H1 (cell line): ENCODE measurements around the gene ZFAND3. TPM values are rescaled to one million over a fixed set of nuclear protein-coding genes. Genes with fewer than 3 reads are reported as not detected.

Experiments
- EP300 ChIP-seq, 2 experiments: IDR thresholded peaks; 1 replicate in 1 of 2; 2 replicates in 1 of 2; pipeline ENCODE4 v1.6.1; 2011 to 2012; ENCODE audit warnings: low read depth in 2 of 2, low read length in 2 of 2, mild to moderate bottlenecking in 2 of 2, borderline replicate concordance in 1 of 2, inconsistent platforms in 1 of 2, moderate library complexity in 1 of 2
- polyA plus RNA-seq, 7 experiments: library from polyadenylated mRNA; depleted of rRNA in 3 of 7; stranded (reverse) in 5 of 7; unstranded in 2 of 7; fragments of >200 nt in 5 of 7; fragments of 200-250 nt in 2 of 7; gene quantifications; 1 replicate in 5 of 7; 2 replicates in 1 of 7; 4 replicates in 1 of 7; pipeline versions ENCODE4 v1.2.1 to v1.2.3, GENCODE V29; 2011 to 2013; ENCODE audit warnings: missing spikeins in 2 of 7, mixed read lengths in 2 of 7
- total RNA-seq: library from RNA; stranded (reverse); fragmentation: NEBNext Ultra II Directional; extraction: Animal tissue kit (Norgen Biotek cat#: 25700); gene quantifications from 2 replicates; pipeline ENCODE4 v1.2.1, GENCODE V29; 2021
- TF ChIP-seq, protein P1 (sequence below): IDR thresholded peaks from 2 replicates; pipeline ENCODE4 v1.6.1; 2012; ENCODE audit warnings: low read length, inconsistent platforms

Gene ZFAND3
- total and polyA plus RNA-seq, 2 of the 8 experiments (the other 6 are each of a cell fraction or from before 2014, with no cell fraction given), result 13.0 to 51.3 TPM

DNA sequence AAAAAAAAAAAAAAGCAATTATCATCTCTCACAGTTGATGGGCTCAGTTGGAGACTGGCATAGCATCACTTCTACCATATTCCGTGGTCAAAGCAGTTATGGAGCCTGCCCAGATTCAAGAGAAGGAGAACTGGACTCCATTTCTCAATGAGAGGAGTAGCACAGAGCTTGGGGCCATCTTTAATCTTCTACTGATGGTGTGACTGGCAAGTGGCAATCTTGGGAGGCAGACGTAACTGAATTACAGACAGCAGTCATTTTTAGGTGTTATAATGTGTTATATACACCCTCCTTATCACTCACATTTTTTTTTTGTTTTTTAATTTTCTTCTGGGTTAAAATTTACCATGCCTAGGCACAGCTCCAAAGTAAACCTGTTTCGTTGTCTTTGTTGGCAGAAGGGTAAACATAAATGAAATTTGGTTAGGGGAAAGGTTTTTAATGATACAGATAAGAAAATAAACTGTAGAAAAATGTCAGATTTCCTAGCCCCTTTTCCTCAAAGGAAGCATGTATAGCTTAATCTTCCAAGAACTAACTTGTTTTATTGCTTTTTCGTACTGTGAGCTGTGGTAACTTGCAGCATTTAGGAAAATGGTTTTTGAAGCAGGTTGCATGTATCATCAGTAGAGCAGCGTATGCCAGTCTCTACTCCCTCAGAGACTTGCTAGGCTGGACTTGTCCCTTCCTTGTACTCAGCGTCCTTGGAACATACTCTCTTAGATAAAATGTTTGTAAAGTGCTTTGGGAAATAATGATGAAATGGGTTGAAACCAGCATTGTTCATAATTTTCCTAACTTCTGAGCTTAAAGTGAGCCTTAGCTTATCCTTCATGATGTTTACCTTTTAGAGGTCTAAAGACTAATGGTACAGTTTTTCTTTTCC is 25.7 kb downstream of the ZFAND3 start (continued):
- TF ChIP-seq, protein P1, sequence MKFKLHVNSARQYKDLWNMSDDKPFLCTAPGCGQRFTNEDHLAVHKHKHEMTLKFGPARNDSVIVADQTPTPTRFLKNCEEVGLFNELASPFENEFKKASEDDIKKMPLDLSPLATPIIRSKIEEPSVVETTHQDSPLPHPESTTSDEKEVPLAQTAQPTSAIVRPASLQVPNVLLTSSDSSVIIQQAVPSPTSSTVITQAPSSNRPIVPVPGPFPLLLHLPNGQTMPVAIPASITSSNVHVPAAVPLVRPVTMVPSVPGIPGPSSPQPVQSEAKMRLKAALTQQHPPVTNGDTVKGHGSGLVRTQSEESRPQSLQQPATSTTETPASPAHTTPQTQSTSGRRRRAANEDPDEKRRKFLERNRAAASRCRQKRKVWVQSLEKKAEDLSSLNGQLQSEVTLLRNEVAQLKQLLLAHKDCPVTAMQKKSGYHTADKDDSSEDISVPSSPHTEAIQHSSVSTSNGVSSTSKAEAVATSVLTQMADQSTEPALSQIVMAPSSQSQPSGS, result no peak
- TF ChIP-seq EP300 (IDR thresholded peaks at IDR 0.05; ENCODE audit: borderline replicate concordance in 1 of 2, low read depth in 2 of 2, low read length in 2 of 2), result no peak
